ENCODE results near the gene CAMTA1.
"Not testable (repeated sequence)": the region's sequence is repeated elsewhere in the genome, so short reads cannot be mapped to it uniquely, and the experiment has no call there.

The CAMTA1 gene, protein sequence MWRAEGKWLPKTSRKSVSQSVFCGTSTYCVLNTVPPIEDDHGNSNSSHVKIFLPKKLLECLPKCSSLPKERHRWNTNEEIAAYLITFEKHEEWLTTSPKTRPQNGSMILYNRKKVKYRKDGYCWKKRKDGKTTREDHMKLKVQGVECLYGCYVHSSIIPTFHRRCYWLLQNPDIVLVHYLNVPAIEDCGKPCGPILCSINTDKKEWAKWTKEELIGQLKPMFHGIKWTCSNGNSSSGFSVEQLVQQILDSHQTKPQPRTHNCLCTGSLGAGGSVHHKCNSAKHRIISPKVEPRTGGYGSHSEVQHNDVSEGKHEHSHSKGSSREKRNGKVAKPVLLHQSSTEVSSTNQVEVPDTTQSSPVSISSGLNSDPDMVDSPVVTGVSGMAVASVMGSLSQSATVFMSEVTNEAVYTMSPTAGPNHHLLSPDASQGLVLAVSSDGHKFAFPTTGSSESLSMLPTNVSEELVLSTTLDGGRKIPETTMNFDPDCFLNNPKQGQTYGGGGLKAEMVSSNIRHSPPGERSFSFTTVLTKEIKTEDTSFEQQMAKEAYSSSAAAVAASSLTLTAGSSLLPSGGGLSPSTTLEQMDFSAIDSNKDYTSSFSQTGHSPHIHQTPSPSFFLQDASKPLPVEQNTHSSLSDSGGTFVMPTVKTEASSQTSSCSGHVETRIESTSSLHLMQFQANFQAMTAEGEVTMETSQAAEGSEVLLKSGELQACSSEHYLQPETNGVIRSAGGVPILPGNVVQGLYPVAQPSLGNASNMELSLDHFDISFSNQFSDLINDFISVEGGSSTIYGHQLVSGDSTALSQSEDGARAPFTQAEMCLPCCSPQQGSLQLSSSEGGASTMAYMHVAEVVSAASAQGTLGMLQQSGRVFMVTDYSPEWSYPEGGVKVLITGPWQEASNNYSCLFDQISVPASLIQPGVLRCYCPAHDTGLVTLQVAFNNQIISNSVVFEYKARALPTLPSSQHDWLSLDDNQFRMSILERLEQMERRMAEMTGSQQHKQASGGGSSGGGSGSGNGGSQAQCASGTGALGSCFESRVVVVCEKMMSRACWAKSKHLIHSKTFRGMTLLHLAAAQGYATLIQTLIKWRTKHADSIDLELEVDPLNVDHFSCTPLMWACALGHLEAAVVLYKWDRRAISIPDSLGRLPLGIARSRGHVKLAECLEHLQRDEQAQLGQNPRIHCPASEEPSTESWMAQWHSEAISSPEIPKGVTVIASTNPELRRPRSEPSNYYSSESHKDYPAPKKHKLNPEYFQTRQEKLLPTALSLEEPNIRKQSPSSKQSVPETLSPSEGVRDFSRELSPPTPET (N-terminal part only)

DNA sequence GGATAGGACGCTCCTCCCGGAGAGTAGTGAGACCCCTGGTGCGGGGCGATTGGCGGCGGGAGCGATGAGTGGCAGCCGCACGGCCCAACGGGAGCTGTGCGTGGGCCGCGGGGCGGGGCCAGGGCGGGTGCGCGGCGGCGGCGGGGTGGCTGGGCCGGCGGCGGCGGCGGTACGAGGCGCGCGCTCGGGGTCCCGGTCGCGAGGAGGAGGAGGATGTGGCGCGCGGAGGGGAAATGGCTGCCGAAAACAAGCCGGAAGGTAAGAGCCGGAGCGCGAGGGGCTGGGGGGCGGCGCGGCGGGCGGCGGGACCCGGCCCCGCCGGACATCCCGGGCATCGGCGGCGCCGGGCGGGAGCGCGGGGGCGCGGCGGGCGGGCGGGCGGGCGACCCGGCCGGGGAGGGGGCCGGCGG, at the start of gene CAMTA1:
Gene CAMTA1 (plus strand): TSS at position 137 of the 410 bp plus-strand sequence. CDS start 77 bp downstream, at position 214.
- DNase-seq = peak in 1 of 2 experiments; percentile 33

DNA sequence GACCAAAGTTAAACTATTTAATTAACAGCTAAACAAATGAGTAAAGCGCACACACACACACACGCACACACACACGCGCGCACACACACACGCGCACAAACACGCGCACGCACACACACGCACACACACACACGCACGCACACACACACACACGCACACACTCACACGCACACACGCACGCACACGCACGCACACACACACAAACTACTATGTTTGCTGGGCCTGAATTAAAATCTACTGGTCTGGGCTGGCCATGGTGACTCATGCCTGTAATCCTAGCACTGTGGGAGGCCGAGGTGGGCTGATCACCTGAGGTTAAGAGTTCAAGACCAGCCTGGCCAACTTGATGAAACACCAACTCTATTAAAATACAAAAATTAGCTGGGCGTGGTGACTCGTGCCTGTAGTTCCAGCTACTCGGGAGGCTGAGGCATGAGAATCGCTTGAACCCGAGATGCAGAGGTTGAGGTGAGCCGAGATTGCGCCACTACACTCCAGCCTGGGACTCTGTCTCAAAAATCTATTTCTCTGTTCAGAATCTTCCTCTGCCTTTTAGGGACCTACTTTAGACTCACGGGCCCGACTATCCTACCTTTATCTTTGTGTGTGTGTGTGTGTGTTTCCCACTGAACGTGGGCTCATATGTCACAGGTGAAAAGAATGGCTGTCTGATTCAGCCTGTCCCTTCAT, 46.1 kb upstream of the CAMTA1 start:
- DNase-seq = no peak

DNA sequence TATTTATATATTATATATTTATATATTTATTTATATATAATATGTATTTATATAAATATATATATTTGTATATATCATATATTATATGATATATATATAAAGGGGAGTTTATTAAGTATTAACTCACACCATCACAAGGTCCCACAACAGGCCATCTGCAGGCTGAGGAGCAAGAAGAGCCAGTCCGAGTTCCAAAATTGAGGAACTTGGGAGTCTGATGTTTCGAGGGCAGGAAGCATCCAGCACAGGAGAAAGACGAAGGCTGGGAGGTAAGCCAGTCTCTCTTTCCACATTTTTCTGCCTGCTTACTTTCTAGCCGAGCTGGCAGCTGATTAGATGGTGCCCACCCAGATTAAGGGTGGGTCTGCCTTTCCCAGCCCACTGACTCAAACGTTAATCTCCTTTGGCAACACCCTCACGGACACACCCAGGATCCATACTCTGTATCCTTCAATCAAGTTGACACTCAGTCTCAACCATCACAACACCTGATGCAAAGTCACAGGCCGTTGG, 42.5 kb upstream of the CAMTA1 start:
- not testable (repeated sequence) for DNase-seq

DNA sequence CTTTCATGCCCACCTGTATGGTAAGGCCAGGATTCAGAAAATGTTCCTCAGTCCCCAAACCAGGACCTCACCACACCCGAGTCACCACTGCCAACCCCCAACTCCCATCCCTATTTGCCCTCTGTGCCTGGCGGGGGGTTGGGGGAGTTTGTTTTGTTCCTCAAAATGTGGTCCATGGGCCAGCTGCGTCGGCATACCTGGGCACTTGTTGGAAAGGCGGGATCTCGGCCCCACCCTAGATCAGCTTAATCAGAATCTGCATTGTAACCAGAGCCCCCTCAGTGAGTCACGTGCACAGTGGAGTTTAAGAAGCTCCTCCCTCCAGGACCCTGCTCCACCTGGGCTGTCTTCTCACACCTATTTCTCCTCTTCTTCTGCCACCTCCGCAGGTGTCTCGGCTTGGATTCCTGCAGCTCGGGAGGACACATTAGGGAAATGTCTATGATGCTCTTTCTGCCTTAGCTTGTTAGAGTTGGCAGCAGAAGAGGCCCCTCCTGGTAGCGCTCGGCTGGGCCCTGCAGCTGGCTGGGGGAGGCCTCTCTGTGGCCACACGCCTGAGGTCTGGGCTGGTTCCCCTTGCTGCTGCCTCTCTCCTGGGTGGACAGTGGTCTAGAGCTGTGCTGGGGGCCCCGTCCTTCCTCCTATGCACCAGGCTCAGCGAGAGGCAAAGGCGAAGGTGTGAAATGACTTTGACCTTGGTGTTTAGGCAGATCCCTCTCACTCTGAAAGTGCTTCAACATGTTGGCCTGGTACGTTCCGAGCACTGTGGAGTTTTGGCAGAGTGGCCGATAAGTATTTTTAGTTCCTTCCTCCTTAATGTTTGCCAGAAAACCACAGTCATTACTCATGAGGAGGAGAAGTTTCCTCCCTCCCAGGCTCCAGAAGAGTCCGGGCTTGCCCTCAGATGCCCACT, 41.8 kb upstream of the CAMTA1 start:
- DNase-seq = peak; percentile 10 to 21

DNA sequence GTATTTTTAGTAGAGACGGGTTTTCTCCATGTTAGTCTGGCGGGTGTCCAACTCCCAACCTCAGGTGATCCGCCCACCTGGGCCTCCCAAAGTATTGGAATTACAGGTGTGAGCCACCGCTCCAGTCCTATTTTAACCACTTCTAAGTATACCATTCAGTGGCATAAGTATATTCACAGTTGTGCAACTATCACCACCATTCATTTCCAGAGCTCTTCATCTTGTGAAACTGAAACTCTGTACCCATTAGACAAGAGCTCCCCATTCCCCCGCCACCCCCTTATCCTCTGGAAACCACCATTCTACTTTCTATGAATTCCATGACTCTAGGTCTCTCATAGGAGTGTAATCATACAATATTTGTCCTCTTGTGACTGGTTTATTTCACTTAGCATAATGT, 40.2 kb upstream of the CAMTA1 start:
- peak; percentile 52 to 67 for DNase-seq

DNA sequence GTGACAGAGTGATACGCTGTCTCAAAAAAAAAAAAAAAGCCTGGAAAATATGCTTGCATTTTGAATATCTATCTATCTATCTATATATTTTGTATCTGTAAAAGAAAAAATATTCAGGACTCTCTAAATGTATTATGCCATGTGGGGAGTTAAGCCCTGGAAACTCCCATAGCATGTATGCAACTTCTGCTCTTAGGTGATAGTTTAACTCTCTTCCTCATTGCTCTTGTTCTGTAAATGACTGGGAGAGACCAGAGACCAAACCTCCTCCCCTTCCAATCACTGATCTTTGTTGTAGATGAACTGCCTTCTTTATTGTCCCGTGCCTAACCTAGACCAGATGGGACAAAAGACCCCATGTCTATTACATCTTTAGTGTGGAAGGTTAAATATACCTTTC, 37.6 kb upstream of the CAMTA1 start:
- no peak for DNase-seq

DNA sequence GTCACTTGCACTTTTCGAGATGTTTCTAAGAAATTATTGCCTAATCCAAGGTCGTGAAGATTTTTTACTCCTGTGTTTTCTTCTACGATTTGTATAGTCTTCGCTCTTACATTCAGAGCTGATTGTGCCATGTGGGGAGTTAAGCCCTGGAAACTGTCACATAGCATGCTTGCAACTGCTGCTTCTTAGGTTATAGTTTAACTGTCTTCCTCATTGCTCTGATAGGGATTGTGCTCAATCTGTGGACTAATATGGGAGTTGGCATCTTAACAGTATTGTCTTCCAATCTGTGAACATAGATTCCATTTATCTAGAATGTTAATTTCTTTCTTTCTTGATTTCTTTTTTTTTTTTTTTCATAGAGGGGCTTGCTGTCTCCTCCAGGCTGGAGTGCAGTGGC, 34.8 kb upstream of the CAMTA1 start:
- DNase-seq = no peak

DNA sequence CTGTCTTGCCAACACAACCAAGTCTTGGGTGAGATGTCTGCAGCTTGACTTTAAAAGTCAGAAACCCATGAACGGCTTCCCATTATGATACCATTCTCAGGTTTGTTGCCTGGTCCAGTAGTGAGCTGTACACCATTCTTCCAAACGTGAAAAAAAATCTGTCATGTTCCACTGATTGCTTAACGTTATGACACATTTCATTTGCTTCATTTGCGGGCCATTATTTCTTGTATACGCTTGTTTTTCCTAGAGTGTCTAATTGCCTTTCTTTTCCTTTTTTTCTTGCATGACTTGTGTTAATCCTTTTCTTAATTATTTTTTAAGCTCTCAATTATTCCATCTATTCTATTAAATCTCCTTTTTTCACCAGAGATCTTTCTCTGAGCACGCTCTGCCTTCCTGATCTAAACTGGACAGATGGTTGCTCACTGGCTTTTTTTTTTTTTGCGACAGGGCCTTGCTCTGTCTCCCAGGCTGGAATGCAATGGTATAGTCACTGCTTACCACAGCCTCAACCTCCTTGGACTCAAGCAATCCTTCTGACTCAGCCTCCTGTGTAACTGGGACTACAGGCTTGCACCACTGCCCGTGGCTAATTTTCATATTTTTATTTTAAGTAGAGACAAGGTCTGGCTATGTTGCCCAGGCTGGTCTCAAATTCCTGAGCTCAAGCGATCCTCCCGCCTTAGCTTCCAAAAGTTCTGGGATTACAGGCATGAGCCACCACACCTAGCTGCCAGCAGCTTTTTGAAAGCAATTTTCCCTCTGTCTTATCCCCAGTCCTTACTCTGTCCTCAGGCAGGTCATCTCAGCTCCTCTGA, 31.7 kb upstream of the CAMTA1 start:
- no peak for DNase-seq

DNA sequence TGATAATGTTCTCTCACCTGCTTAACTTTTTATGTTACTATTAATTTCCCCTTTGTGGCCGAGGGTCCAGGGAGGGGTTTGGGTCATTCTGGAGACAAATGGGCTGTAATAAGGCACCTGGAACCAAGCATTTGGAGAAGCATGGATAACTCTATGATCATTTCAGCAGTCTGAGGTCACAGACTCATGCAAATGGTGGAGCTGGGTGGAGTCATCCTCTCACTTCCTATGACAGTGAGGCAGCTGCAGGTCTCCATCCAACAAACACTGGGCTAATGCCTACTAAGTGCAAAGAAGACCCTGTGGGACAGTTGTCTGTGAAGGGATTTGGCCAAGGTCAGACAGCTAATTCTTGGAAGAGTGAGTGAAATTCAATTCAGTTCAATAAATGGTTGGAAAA, 28.8 kb upstream of the CAMTA1 start:
- DNase-seq = no peak

DNA sequence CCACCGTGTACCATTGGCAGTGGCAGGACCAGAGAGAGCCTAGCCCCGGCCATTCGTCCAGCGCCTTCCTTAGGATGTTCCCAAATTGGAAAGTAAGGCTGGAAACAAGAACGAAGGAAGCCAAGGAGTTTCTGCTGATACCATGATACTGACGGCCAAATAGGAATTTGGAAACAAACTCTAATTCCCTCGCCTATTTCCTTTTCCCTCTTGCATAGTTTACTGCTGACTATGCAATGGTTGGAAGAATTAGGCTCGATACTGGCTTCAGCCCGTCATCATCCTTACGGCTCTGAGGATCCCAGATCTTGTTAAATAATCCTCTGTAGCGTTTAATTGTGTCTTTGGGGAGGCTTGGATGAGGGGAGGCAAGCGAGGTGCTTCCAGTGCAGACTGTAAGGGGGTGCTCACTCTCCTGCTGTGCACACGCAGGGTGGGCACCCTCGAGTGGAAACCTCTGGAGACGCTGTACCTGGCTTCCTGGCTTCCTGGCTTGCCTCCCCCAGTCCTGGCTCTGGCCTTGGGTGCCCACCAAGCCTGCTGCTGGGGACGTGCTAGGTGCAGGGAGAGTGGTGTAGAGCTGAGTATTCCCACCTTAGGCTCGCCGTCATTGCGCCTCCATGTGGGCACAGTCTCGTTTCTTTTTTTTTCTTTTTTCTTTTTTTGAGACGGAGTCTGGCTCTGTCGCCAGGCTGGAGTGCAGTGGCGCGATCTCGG, 27.4 kb upstream of the CAMTA1 start:
- no peak for DNase-seq

DNA sequence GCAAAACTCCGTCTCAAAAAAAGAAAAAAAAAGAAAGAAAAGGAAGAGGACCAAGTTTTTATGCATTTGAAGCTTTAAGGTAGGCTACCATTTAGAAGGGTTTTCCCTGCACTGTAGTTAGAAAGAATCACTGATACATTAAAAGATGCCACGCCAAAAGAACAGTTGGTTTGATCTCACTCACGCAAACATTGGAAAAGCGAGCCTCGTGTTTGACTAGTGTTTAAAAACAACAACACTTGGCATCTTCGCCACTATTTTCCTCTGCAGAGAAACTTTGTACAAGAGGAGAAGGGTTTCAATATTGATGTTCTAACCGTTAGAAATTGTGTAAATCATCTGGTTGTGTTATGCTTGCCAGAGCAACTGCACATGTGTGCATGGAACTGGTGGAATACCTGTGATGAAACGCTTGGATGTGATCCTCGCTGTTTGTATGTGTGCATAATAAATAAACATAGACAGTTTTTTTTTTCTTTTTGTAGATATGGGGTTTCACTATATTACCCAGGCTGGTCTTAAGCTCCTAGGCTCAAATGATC, 24.0 kb upstream of the CAMTA1 start:
- no peak for DNase-seq

DNA sequence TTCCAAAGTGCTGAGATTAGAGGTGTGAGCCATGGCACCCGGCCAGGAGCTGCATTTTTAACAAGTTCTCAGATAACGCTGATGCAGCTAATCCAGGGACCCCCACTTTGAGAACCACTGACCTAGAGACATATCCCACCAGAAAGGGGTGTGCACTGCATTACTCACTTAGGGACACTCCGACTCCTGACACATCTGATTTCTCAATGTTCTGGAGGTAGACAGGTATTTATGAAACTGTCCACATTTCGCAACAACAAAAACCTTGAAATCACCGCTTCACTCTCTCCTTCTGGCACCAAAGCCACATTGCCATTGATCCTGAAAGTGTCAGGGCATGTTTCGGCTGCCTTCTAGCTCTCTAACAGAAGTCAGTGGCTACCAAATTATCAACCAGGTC, 23.2 kb upstream of the CAMTA1 start:
- DNase-seq = no peak

DNA sequence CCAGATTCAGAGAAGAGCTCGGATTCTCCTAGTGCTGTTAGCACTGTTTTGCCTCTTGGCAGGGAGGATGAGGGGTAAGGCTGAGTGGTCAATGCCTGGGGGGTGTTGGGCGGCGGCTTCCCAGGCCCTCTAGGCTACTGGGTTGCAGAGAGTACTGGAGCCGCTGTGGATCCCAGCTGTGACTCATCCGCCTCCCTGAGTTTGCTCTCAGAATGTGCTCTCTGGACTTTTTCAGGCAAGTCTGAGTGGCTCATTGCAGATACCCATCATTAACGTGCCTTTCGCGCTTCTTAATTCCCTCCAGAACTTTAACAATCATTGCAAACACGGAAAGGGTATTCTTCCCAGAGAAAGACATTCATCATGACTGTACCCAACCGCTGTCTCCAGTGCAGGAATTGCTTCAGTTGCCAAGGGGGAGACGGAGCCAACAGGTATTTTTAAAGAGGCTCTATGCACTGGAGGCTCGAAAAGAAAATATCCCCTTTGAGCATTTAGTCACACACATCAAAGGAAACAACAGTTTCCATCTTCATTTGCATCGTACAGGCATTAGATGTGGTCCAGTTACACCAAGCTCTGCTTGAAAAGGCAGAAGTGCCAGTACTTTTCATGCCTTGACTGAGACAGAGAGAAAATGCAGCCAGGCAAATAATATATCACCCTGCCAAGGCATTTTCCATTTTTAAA, 14.4 kb upstream of the CAMTA1 start:
- DNase-seq = no peak

DNA sequence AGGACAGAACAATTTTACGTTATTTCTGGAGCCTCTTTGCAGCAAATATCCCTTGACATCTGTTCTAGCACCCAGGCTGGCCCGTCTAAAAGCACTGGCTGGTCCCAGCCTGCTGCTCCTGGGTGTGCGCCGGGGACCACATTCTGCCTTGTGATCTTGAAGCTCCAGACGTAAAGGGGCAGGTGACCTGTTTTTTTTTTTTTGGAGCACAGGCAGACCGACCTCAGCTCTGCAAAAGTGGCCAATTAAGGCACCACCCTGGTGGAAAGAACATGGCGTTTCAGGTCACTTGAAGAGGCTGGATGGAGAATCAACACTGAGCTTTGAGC, 13.8 kb upstream of the CAMTA1 start:
- no peak for DNase-seq

DNA sequence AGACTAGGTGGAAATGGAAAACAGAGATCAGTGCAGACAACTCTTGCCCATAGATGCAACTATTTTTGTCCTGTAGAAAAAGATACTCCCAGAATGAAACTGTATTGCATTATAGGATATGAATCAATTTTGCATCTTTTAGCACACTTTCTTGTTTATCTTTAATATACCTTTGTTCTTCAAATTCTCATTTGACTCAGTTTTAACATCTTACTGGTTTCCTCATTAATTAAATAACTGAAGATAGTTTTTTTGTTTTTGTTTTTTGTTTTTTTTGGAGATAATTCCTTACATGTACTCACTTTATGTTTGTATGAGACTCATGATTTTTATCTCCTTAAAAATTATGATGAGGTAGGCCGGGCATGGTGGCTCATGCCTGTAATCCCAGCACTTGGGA, 10.9 kb upstream of the CAMTA1 start:
- DNase-seq = no peak

DNA sequence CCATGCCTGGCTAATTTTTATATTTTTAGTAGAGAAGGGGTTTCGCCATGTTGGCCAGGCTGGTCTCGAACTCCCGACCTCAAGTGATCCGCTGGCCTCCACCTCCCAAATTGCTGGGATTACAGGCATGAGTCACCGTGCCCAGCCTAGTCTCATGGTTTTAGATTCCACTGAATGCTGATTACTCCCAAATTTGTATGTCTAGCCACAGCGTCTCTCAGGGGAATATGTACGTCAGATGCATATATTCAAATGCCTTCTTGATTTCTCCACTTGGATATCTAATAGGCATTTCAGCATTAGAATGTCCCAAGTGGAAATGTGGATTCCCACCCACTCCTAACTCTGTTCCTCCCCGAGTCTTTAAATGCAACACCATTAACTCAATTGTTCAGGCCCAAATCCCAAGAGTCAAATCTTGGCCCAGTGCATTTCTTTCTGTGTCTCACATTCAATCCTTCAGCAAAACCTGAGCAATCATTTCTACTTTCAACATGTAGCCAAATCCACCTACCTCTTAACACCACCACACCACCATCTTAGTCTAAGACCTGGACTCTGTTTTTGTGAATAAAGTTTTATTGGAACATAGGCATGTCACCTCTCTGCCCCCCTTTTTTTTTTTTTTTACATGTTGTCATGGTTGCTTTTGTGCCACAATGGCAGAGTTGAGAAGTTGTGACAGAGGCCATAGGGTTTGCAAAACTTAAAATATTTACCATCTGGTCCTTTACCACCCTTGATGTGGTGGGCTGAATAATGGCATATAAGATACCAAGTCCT, 9.8 kb upstream of the CAMTA1 start:
- no peak for DNase-seq

DNA sequence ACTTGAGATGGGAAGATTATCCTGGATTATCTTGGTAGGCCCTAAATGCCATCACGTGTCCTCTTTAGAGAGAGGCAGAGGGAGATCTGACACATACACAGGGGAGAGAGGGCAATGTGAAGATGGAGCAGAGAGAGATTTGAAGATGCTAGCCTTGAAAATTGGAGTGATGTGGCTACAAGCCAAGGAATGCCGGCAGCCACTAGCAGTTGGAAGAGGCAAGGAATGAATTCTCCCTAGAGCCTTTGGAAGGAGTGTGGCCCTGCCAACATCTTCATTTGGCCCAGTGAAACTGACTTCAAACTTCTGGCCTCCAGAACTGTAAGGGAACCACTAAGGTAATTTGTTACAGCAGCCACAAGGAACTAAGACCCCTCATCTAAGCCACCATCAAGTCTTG, 8.9 kb upstream of the CAMTA1 start:
- no peak for DNase-seq

DNA sequence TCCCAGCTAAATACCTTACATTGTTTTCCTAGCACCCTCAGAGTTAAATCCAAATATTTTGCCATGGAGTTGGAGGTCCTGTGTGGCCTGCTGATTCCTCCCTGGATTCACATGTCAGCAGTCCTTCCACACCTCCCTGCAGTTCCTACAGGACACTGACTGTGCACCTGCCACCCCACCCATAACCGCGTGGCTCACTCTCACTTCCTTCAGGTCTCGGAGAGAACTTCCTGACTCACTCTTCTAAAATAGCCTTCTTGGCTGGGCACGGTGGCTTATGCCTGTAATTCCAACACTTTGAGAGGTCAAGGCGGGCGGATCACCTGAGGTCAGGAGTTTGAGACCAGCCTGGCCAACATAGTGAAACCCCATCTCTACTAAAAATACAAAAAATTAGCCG, 8.4 kb upstream of the CAMTA1 start:
- no peak for DNase-seq
